ENCODE measurements around the gene RIPPLY3. TPM values are rescaled to one million over a fixed set of nuclear protein-coding genes. Genes with fewer than 3 reads are reported as not detected.

The RIPPLY3 gene, protein sequence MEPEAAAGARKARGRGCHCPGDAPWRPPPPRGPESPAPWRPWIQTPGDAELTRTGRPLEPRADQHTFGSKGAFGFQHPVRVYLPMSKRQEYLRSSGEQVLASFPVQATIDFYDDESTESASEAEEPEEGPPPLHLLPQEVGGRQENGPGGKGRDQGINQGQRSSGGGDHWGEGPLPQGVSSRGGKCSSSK
- 0.48 to 0.63 TPM (median 0.57 TPM) in 5 replicates for total RNA-seq (2022; extraction: Qiagen RNA extraction)

DNA sequence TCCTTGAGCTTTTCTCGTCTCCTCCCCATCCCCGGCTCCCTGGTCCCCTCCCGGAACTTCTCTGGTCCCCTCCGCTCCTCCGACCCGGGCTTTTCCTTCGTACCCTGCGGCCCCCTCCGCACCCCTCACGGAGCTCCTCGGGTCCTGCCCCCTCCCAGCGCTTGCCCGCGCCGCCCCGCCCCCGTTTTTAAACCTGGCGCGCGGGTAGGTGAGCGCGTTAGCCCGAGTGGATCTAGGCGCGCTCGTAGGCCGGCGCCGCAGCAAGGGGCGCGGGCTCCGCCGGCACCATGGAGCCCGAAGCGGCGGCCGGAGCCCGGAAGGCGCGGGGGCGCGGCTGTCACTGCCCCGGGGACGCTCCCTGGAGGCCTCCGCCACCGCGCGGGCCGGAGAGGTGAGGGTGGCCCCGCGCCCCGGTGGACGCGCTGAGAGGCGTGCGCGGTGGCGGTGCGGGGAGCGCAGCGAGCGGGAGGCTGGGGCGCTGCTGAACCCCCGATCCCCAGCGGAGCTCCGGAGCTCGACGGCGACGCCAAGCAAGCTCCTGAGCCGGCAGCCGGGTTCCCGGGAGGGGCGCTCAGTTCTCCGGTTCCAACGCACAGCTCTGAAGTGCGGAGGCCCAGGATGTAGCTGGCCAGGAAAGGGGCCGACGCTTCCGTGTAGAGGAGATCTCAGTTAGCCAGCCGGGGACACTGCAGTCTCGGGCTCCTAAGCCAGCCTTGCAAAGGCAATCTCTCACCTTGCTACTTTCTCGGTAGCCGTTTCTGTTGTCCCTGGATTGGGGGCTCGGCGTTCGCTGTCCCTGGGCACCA, at the start of gene RIPPLY3:
RIPPLY3 (plus strand) TSS at position 217 of the 806 bp plus-strand sequence; CDS start at position 288, 71 bp downstream.

DNA sequence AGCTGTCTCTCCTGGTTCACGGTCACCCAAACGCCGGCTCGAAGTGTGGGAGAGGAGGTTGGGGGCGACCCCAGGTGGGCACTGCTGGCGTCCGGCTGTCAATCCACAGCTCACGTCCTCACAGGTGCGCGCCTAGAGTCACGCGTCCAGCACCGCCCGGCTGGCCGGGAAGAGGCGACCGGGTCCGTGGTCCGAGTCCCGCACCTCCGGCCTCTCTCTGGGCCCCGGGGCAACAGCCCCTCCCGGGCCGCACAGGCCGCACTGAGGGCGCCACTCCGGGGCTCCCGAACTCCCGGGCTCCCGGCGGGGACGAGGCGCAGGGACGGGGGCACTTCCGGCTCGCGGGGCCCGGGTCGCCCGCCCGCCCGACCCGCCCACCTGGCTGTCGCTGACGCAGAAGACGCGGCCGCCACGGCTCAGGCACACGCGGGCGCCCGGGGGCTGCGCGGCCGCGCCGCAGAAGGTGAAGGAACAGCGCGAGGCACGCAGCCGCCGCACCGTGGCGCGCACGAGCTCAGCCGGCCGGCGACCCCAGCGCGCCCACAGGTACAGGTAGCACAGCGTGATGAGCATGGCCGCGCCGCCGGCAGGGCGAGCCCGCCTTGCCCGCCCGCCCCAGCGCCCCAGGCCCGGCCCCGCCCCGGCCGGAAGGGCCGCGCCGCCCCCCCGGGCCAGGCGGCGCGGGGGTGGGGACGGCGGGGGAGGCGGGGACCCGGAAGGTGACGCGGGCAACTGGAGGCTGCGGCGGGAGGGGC, 40.3 kb upstream of the RIPPLY3 start, which contains the start of gene HLCS:
HLCS (minus strand) TSS at position 604 of the 755 bp plus-strand sequence; CDS start at position 573, 31 bp downstream.

Other genes with a start within 250 kb of the RIPPLY3 start
- gene HLCS, start 40.0 kb upstream of the RIPPLY3 start, total RNA-seq (2022; extraction: Qiagen RNA extraction) = 5.6 to 7.0 TPM (median 6.8 TPM) in 5 replicates
- gene PIGP, start 66.4 kb downstream of the RIPPLY3 start, total RNA-seq (2022; extraction: Qiagen RNA extraction) = 15.4 to 17.3 TPM (median 16.4 TPM) in 5 replicates
- 26.0 to 39.8 TPM (median 31.2 TPM) in 5 replicates for gene TTC3, start 66.6 kb downstream of the RIPPLY3 start, total RNA-seq (2022; extraction: Qiagen RNA extraction)